NCI-H82 (cell line): Measurements from ENCODE around the gene DDAH2.
"Not testable (repeated sequence)": the region's sequence is repeated elsewhere in the genome, so short reads cannot be mapped to it uniquely, and the experiment has no call there.

Experiments used
- DNase-seq: peaks from one replicate; lab custom pipeline; 2025; lab: John Stamatoyannopoulos, UW

The DDAH2 gene

GRCh38 chr6:31713991-31714684, 15.0 kb downstream of the DDAH2 start:
- DNase-seq = peak; percentile 46

- no peak for DNase-seq
These were observed 15.6 kb downstream of the DDAH2 start for GRCh38 chr6:31713465-31713864.

GRCh38 chr6:31712296-31712695, 16.8 kb downstream of the DDAH2 start:
- DNase-seq = no peak

- no peak for DNase-seq
These were observed 17.9 kb downstream of the DDAH2 start for GRCh38 chr6:31711233-31711632.

- peak; percentile 73 for DNase-seq
These were observed 18.4 kb downstream of the DDAH2 start for GRCh38 chr6:31710523-31711219.

- DNase-seq = not testable (repeated sequence)
These were observed 19.9 kb downstream of the DDAH2 start for GRCh38 chr6:31709157-31709556.

GRCh38 chr6:31708224-31708623, 20.9 kb downstream of the DDAH2 start:
- DNase-seq = no peak

GRCh38 chr6:31707701-31708100, 21.4 kb downstream of the DDAH2 start:
- DNase-seq = no peak

GRCh38 chr6:31706599-31706998, 22.5 kb downstream of the DDAH2 start, which contains the start of gene LY6G6F:
Gene LY6G6F, plus strand, starts transcription at chr6:31706866. Its CDS starts 41 bp downstream, at chr6:31706907.
- no peak for DNase-seq

- no peak for DNase-seq
These were observed 23.2 kb downstream of the DDAH2 start for GRCh38 chr6:31705931-31706330.

- peak; percentile 98 for DNase-seq
These were observed 26.0 kb downstream of the DDAH2 start, which contains the start of gene ABHD16A for GRCh38 chr6:31702819-31703716. Gene ABHD16A, minus strand, starts transcription at chr6:31703324. Its CDS starts 43 bp downstream, at chr6:31703281.

GRCh38 chr6:31702405-31702818, 26.7 kb downstream of the DDAH2 start:
- DNase-seq = no peak

GRCh38 chr6:31701666-31702404, 27.3 kb downstream of the DDAH2 start:
- DNase-seq = peak; percentile 46

GRCh38 chr6:31700740-31701401, 28.2 kb downstream of the DDAH2 start:
- no peak for DNase-seq

- no peak for DNase-seq
These were observed 31.5 kb downstream of the DDAH2 start for GRCh38 chr6:31697555-31697954.

GRCh38 chr6:31693535-31693934, 35.6 kb downstream of the DDAH2 start:
- DNase-seq = no peak

GRCh38 chr6:31692886-31693285, 36.2 kb downstream of the DDAH2 start:
- DNase-seq = no peak

GRCh38 chr6:31692353-31692752, 36.7 kb downstream of the DDAH2 start:
- no peak for DNase-seq

- DNase-seq = no peak
These were observed 37.5 kb downstream of the DDAH2 start for GRCh38 chr6:31691564-31692108.

- no peak for DNase-seq
These were observed 38.0 kb downstream of the DDAH2 start for GRCh38 chr6:31691078-31691463.
